Neural progenitor cell (in vitro differentiated cells): ENCODE data around the gene BCAS4. TPM values are rescaled to one million over a fixed set of nuclear protein-coding genes. Genes with fewer than 3 reads are reported as not detected.

ENCODE experiments used
- DNase-seq: peaks from one replicate; pipeline ENCODE4 v3.0.0-alpha.2; 2016; ENCODE audit warnings: low spot score
- H2AFZ ChIP-seq: fragments of 200-600 bp; sonication (generic); replicated peaks from 2 replicates; pipeline ENCODE4 v1.6.1; 2016; ENCODE audit warnings: antibody characterized with exemption
- H3F3A ChIP-seq: fragments of 200-600 bp; sonication (generic); 2 replicates; pipeline ENCODE4 v1.6.1; 2016; ENCODE audit warnings: antibody characterized with exemption, low read depth
- H3K27ac ChIP-seq: fragments of 200-600 bp; sonication (generic); 2 replicates; pipeline ENCODE4 v1.5.1; 2016; ENCODE audit warnings: mild to moderate bottlenecking
- H3K27me3 ChIP-seq: fragments of 200-600 bp; sonication (generic); 2 replicates; pipeline ENCODE4 v1.6.1; 2016; ENCODE audit warnings: mild to moderate bottlenecking, moderate library complexity
- H3K36me3 ChIP-seq: fragments of 200-600 bp; sonication (generic); 2 replicates; pipeline ENCODE4 v1.5.1; 2016
- H3K4me1 ChIP-seq: fragments of 200-600 bp; sonication (generic); 2 replicates; pipeline ENCODE4 v1.6.1; 2016; ENCODE audit warnings: mixed run types
- H3K4me2 ChIP-seq: fragments of 200-600 bp; sonication (generic); 2 replicates; pipeline ENCODE4 v1.6.1; 2016
- H3K4me3 ChIP-seq: fragments of 200-600 bp; sonication (generic); 2 replicates; pipeline ENCODE4 v1.5.1; 2016
- H3K79me2 ChIP-seq: fragments of 200-600 bp; sonication (generic); 2 replicates; pipeline ENCODE4 v1.6.1; 2016; ENCODE audit warnings: low read depth
- H3K9ac ChIP-seq: fragments of 200-600 bp; sonication (generic); 2 replicates; pipeline ENCODE4 v1.6.1; 2016
- H3K9me3 ChIP-seq: fragments of 200-600 bp; sonication (generic); 2 replicates; pipeline ENCODE4 v1.5.1; 2016; ENCODE audit warnings: low read depth
- H4K20me1 ChIP-seq: fragments of 200-600 bp; sonication (generic); 2 replicates; pipeline ENCODE4 v1.6.1; 2016; ENCODE audit warnings: low read depth
- H3K27ac Mint-ChIP-seq: 3 replicates; pipeline ENCODE4 v1.8.0; 2021; ENCODE audit warnings: mixed read lengths
- H3K27me3 Mint-ChIP-seq: 2 replicates; pipeline ENCODE4 v1.8.0; 2022; ENCODE audit warnings: low read depth, mild to moderate bottlenecking, inconsistent platforms, moderate library complexity, mixed read lengths; ENCODE audit not compliant: insufficient read depth
- H3K36me3 Mint-ChIP-seq: 3 replicates; pipeline ENCODE4 v1.8.0; 2021; ENCODE audit warnings: mixed read lengths
- H3K4me1 Mint-ChIP-seq: 3 replicates; pipeline ENCODE4 v1.8.0; 2021; ENCODE audit warnings: mixed read lengths
- H3K4me3 Mint-ChIP-seq: 3 replicates; pipeline ENCODE4 v1.8.0; 2021; ENCODE audit warnings: mild to moderate bottlenecking, moderate library complexity, mixed read lengths
- H3K9me3 Mint-ChIP-seq: 3 replicates; pipeline ENCODE4 v1.8.0; 2020; ENCODE audit warnings: mixed read lengths
- CTCF ChIP-seq: fragments of 200-600 bp; sonication (generic); IDR thresholded peaks from 2 replicates; pipeline ENCODE4 v1.5.1; 2017; ENCODE audit warnings: antibody characterized with exemption, mild to moderate bottlenecking
- EZH2 ChIP-seq: fragments of 200-600 bp; sonication (generic); IDR thresholded peaks from 2 replicates; pipeline ENCODE4 v1.6.1; 2017; ENCODE audit warnings: antibody characterized with exemption, mild to moderate bottlenecking, moderate library complexity
- EZH2phosphoT487 ChIP-seq: fragments of 200-600 bp; sonication (generic); IDR thresholded peaks from 2 replicates; pipeline ENCODE4 v1.6.1; 2017; ENCODE audit warnings: antibody characterized with exemption
- total RNA-seq: library from RNA; depleted of rRNA; stranded (reverse); fragments of >200 nt; gene quantifications from 2 replicates; pipeline ENCODE4 v1.2.3, GENCODE V29; 2015; ENCODE audit warnings: low replicate concordance

BCAS4 gene
- total RNA-seq, 1 donor from 2014 or later: 15.3 TPM

- no peak overlapping the region for H3K4me2 ChIP-seq
- no peaks in the 10 kb centered on the region for H3K4me1 ChIP-seq
- H3K36me3 Mint-ChIP-seq: peaks cover 7% of the 10 kb centered on the region
- no peaks in the 10 kb centered on the region for H3K36me3 ChIP-seq
- H3K9me3 Mint-ChIP-seq: no peaks in the 10 kb centered on the region
- no peak overlapping the region for H2AFZ ChIP-seq
- peaks cover 16% of the 10 kb centered on the region for H3K4me1 Mint-ChIP-seq
- no peaks in the 10 kb centered on the region for H4K20me1 ChIP-seq
- H3K27ac Mint-ChIP-seq: no peak overlapping the region
- H3K4me3 Mint-ChIP-seq: no peak overlapping the region
- TF ChIP-seq EZH2phosphoT487: no peak
- TF ChIP-seq CTCF: no peak
- no peak for TF ChIP-seq EZH2
- no peaks in the 10 kb centered on the region for H3K79me2 ChIP-seq
- DNase-seq: no peak
- no peaks in the 10 kb centered on the region for H3K9me3 ChIP-seq
- H3K27ac ChIP-seq: no peak overlapping the region
- peaks cover 13% of the 10 kb centered on the region for H3F3A ChIP-seq
- H3K9ac ChIP-seq: no peak overlapping the region
- H3K27me3 ChIP-seq: no peaks in the 10 kb centered on the region
- no peak overlapping the region for H3K4me3 ChIP-seq
- H3K27me3 Mint-ChIP-seq: peaks cover 3% of the 10 kb centered on the region
These were observed 26.5 kb downstream of the BCAS4 start for GRCh38 chr20:50821257-50821921.

- peaks cover 16% of the 10 kb centered on the region for H3K4me1 Mint-ChIP-seq
- TF ChIP-seq EZH2phosphoT487 (no peak), CTCF (no peak), EZH2 (no peak)
- no peak for DNase-seq
- H3K9me3 Mint-ChIP-seq: no peaks in the 10 kb centered on the region
- H3K4me3 Mint-ChIP-seq: no peak overlapping the region
- no peaks in the 10 kb centered on the region for H3K27me3 ChIP-seq
- H3K79me2 ChIP-seq: no peaks in the 10 kb centered on the region
- no peak overlapping the region for H2AFZ ChIP-seq
- H4K20me1 ChIP-seq: no peaks in the 10 kb centered on the region
- no peaks in the 10 kb centered on the region for H3K36me3 ChIP-seq
- no peaks in the 10 kb centered on the region for H3K9me3 ChIP-seq
- no peak overlapping the region for H3K27ac ChIP-seq
- H3K9ac ChIP-seq: no peak overlapping the region
- no peaks in the 10 kb centered on the region for H3K4me1 ChIP-seq
- H3K36me3 Mint-ChIP-seq: peaks cover 7% of the 10 kb centered on the region
- peaks cover 13% of the 10 kb centered on the region for H3F3A ChIP-seq
- no peak overlapping the region for H3K4me2 ChIP-seq
- H3K4me3 ChIP-seq: no peak overlapping the region
- peaks cover 3% of the 10 kb centered on the region for H3K27me3 Mint-ChIP-seq
- no peak overlapping the region for H3K27ac Mint-ChIP-seq
These were observed 27.1 kb downstream of the BCAS4 start for GRCh38 chr20:50821994-50822393.

- H4K20me1 ChIP-seq: no peaks in the 10 kb centered on the region
- peaks cover 3% of the 10 kb centered on the region for H3F3A ChIP-seq
- H3K27ac Mint-ChIP-seq: no peak overlapping the region
- H3K4me3 ChIP-seq: no peak overlapping the region
- no peaks in the 10 kb centered on the region for H3K9me3 ChIP-seq
- TF ChIP-seq EZH2 (no peak), EZH2phosphoT487 (no peak), CTCF (no peak)
- peaks cover 3% of the 10 kb centered on the region for H3K27me3 Mint-ChIP-seq
- H3K9ac ChIP-seq: no peak overlapping the region
- H3K4me1 ChIP-seq: no peaks in the 10 kb centered on the region
- H3K79me2 ChIP-seq: no peaks in the 10 kb centered on the region
- H3K9me3 Mint-ChIP-seq: no peaks in the 10 kb centered on the region
- H2AFZ ChIP-seq: no peak overlapping the region
- H3K4me1 Mint-ChIP-seq: peaks cover 9% of the 10 kb centered on the region
- no peaks in the 10 kb centered on the region for H3K36me3 ChIP-seq
- peaks cover 7% of the 10 kb centered on the region for H3K36me3 Mint-ChIP-seq
- no peak overlapping the region for H3K4me2 ChIP-seq
- DNase-seq: no peak
- no peak overlapping the region for H3K27ac ChIP-seq
- no peaks in the 10 kb centered on the region for H3K27me3 ChIP-seq
- no peak overlapping the region for H3K4me3 Mint-ChIP-seq
These were observed 28.5 kb downstream of the BCAS4 start for GRCh38 chr20:50823319-50823718.
